ENCODE measurements around the gene GRM5.

The GRM5 gene

DNA sequence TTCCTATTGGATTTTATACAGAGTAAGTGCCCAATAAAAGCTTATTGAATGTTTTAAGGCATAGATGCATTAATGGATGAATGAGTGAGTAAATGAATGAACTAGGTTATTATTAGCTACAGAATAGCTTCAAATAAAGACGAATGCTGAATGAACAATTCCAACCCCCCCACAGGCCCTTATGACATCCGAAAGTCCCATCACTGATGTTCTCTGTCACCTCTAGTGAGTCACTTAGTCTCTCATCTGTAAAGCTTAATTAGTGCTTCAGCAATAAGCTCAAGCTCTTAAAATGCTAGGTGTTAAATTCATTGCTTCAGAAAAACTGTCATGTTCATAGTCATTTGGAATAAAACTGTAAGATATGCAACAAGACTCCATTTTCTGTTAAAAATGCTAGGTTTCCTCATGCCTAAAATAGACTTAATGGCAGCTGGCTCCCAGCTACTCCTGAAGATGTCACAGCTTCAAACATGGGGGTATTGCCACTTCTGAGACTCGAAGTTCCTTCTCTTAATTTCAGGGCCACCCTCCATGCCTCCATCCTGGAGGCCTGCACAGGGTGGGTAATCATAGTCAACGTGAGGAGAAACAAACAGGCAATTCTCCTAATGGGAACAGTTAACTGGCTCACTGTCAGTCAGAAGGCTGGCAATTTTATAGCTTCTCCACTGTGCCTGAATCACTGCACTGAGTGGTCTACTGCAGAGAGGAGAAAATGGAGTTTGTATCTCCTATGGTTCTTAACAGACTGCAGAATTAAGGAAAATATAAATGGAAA, 373.3 kb downstream of the GRM5 start:
- no peak for DNase-seq

DNA sequence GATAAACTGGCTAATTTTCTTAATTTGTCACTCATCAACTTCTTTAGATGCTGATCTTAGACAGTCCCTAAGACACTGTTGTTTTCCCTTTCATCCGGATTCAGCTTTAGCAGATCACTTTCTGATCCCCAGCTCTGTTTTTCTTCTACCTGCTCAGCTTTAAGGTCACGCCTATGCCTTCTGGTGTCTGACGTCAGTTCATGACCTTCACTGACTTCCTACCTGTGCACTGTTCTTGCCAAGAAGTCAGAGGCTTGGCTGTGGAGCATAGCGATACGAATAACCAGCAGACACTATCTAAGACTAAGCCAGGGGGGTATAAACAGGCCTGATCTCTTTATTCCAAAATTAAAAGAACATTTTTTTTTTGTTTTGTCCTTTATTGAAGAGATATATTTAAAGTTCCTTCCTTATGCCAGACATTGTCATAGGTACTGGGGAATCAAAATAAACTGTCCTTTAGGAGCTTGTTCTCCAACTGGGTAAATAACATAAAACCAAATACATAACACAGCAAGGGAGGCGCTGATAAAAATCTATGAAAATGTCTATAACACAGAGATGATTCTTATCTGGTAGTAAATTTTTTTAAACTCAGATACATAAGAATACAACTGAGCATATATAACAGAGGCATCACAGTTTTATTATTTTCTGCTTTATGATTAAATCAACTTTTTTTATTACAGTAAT, 376.1 kb downstream of the GRM5 start:
- no peak for DNase-seq

GRCh38 chr11:88683024-88683423, 382.8 kb downstream of the GRM5 start:
- no peak for DNase-seq

- no peak for DNase-seq
Observed at GRCh38 chr11:88680806-88681205, 385.0 kb downstream of the GRM5 start.

GRCh38 chr11:88666364-88666763, 399.4 kb downstream of the GRM5 start:
- DNase-seq: no peak

GRCh38 chr11:88657076-88657738, 408.6 kb downstream of the GRM5 start:
- no peak for DNase-seq

DNA sequence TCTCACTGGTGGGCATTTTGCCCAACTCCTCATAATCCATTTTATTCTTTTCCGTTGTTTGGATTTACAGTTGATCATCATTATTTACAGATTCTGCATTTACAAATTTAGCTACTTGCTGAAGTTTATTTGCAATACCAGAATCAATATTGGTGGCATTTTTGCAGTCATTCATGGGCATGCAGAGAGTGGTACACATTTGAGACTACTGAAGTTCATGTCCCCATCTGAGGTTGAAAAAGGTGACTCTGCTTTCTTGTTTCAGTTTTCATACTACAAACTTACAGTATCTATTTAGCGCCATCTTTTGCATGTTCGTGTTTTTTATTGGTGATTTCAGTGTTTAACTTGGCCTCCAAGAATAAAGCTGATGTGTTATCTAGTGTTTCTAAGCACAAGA, 409.5 kb downstream of the GRM5 start:
- no peak for DNase-seq

DNA sequence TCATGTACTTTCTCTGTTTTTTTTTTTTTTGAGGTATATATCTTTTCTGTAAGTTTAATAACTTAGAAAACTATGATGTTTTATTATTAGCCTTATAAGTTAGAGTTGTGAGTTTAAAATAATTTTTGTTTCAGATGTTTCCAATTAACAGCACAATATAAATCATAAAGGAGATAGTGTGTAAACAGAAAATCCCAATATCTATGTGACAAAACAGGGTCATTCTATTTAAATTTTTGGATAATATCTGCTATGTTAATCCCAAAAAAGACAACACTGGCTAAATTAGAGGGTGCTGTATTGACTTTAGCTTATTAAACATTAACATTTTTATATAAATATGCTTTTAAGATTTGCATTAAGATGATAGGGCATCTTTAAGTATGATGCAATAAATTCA, 410.1 kb downstream of the GRM5 start:
- no peak for DNase-seq

GRCh38 chr11:88655196-88655595, 410.6 kb downstream of the GRM5 start:
- DNase-seq: no peak

GRCh38 chr11:88651556-88651955, 414.2 kb downstream of the GRM5 start:
- DNase-seq: no peak

GRCh38 chr11:88644724-88645123, 421.1 kb downstream of the GRM5 start:
- DNase-seq: no peak

- DNase-seq: no peak
Observed at GRCh38 chr11:88632163-88632562, 433.6 kb downstream of the GRM5 start.

DNA sequence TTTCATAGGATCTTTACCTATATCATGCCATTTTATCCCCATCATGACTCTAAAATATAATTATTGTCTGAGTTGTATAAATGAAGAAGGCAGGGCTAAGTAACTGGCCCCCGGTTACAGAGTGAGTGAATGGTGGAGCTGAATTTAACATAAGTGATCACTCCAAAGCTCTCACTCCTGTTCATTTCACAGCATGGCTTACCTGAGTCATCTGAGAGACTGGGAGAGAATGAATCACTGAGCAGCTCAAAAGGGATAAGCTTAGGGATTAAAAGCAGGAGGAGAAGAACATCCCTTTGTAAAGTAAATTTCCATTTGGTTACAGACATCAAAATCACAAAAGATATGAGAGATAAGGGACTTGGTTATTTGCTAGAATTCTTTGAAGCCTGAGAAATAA, 434.3 kb downstream of the GRM5 start:
- no peak for DNase-seq

GRCh38 chr11:88629496-88629895, 436.3 kb downstream of the GRM5 start:
- no peak for DNase-seq

- no peak for DNase-seq
Observed at GRCh38 chr11:88626216-88626615, 439.6 kb downstream of the GRM5 start.

GRCh38 chr11:88623531-88623930, 442.3 kb downstream of the GRM5 start:
- DNase-seq: no peak

DNA sequence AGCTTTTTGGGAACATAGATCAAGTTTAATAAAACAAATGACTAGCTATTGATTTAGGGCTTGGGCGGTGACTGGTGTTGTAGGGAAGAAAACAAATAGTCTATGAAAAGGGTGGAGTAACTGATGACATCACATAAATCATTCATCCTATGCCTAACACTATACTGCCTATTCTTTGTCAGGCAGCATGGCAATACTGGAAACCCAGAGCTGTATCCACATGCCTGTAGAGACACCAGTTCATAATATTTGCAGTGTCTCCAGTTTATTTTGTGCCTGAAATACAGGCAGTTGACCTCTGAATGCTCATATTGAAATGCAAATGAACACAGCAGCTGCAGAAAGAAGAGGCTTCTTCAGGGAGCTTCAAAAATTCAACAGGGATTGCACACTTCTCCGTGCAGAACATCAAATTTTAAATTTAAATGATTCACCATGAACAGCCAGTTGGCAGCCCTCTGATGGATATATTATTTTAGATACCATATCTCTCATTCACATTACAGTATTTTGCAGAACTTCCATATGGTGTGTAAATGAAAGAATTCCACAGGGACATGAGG, 445.1 kb downstream of the GRM5 start:
- DNase-seq: no peak

- no peak for DNase-seq
Observed at GRCh38 chr11:88619656-88620385, 446.0 kb downstream of the GRM5 start.

DNA sequence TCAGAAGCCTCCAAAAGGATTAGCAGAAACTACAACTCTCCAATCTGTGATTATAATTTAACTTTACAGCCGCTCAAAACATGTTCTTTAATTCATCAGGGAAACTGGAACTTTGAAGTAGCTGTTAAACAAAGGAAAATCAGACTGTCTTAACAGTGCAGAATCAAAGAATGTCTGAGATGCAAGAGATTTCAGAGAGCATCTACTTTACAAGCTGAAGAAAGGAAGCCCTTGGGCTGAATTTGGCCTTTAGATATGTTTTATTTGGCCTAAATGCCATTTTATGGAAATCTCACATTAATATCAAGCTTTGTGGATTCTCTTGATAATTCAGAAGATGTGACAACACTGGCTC, 446.7 kb downstream of the GRM5 start:
- DNase-seq: no peak

GRCh38 chr11:88618327-88619070, 447.3 kb downstream of the GRM5 start:
- no peak for DNase-seq

- no peak for DNase-seq
Observed at GRCh38 chr11:88617226-88617625, 448.6 kb downstream of the GRM5 start.

GRCh38 chr11:88604260-88604659, 461.5 kb downstream of the GRM5 start:
- no peak for DNase-seq
